ENCODE data around the gene FAM3B.
A peak's percentile ranks its signal among the peaks of the same experiment; 100 is the strongest.

The FAM3B gene

GRCh38 chr21:41319273-41319672, 2.7 kb downstream of the FAM3B start:
- DNase-seq (ENCODE audit: low read depth): no peak

- no peak for DNase-seq (ENCODE audit: low read depth)
Observed at GRCh38 chr21:41321211-41321907, 4.8 kb downstream of the FAM3B start.

GRCh38 chr21:41321908-41322495, 5.4 kb downstream of the FAM3B start:
- DNase-seq (ENCODE audit: low read depth): no peak

- no peak for DNase-seq (ENCODE audit: low read depth)
Observed at GRCh38 chr21:41322496-41323382, 6.1 kb downstream of the FAM3B start.

- no peak for DNase-seq (ENCODE audit: low read depth)
Observed at GRCh38 chr21:41325138-41325912, 8.7 kb downstream of the FAM3B start.

DNA sequence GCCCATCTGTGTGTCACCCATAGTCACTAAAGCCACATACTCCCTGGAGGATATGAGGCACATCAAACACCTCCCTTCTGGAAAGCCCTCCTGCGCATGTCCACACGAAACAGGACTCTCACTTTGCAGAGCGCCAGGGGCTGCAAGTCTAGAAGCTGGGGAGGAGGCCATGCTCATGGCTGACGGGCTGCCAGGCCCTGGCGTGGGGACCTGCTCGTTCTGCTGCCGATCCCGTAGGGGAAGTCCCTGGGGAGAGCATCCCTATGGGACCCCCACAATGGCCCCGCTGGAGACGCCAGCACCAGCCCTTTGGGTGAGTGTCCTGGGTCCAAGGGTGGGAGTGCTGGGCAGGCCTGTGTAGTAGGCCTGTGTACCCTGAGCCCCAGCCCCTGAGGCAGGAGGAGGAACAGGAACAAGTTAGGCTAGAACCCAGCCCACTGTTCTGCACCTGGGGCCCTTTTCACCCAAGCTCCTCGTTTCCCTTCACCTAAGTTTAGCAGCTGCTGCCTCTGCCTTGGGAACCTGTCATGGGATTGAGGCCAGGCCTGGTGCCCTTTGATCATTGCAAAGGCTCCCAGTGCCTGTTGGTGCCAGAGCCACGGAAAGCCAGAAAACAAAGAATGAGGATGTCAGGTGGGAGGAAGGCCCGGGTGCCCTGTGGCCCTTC, 9.9 kb downstream of the FAM3B start:
- DNase-seq (ENCODE audit: low read depth): no peak

DNA sequence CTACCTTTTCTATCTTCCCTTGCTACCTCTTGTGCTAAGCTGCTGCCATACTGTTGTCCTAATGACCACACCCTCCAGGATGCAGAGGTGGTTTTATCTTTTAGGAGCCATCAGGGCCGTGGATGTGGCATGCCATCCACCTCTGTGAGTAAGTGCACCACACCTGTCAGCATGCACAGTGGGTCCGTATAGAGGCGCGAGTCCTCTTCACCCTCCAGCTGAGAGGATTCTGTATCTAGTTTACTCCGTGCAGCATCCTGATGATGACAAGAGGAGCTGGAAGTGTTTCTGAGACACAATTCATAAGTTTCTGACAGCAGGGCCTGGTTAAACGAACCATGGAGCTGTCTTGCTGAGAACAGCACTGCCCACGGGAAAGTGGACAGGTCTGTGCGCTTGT, 11.2 kb downstream of the FAM3B start:
- no peak for DNase-seq (ENCODE audit: low read depth)

GRCh38 chr21:41328660-41329607, 12.3 kb downstream of the FAM3B start:
- peak; percentile 2 for DNase-seq (ENCODE audit: low read depth)

GRCh38 chr21:41333752-41334151, 17.2 kb downstream of the FAM3B start:
- DNase-seq (ENCODE audit: low read depth): no peak

DNA sequence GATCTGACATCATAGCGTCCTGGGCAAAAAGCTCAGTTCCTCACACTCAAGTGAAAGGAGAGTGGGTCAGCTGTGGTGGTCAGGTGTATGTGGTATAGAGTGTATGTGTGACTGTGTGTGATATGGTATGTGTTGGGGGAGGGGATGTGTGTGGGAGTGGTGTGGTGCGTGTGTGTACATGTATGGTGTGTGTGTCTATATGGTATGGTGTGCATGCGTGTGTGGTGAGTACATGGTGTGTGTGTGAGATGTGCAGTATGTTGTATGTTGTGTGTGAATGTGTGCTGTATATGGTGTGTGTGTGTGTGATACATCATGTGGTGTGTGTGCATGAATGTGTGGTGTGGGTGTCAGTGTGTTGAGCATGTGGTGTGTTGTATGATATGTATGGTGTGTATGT, 20.9 kb downstream of the FAM3B start:
- DNase-seq (ENCODE audit: low read depth): no peak

- no peak for DNase-seq (ENCODE audit: low read depth)
Observed at GRCh38 chr21:41338455-41338854, 21.9 kb downstream of the FAM3B start.

DNA sequence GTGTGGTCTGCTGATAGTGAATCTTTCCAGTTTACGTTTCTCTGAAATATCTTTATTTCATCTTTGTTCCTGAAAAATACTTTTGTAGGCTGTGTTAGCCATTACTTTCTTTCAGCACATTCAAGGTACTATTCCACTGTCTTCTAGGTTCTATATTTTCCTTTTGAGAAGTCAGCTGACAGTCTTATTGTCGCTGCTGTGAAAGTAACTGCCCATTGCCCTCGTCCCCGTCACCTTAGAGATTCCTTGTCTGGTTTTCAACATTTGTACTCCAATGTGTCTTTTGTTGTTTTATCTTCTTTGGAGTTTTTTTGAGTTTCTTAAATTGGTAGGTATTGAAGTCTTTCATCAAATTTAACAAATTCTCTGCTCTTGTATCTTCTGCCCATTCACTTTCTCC, 25.4 kb downstream of the FAM3B start:
- no peak for DNase-seq (ENCODE audit: low read depth)

GRCh38 chr21:41344146-41344545, 27.5 kb downstream of the FAM3B start:
- no peak for DNase-seq (ENCODE audit: low read depth)

GRCh38 chr21:41345356-41345755, 28.8 kb downstream of the FAM3B start:
- no peak for DNase-seq (ENCODE audit: low read depth)

DNA sequence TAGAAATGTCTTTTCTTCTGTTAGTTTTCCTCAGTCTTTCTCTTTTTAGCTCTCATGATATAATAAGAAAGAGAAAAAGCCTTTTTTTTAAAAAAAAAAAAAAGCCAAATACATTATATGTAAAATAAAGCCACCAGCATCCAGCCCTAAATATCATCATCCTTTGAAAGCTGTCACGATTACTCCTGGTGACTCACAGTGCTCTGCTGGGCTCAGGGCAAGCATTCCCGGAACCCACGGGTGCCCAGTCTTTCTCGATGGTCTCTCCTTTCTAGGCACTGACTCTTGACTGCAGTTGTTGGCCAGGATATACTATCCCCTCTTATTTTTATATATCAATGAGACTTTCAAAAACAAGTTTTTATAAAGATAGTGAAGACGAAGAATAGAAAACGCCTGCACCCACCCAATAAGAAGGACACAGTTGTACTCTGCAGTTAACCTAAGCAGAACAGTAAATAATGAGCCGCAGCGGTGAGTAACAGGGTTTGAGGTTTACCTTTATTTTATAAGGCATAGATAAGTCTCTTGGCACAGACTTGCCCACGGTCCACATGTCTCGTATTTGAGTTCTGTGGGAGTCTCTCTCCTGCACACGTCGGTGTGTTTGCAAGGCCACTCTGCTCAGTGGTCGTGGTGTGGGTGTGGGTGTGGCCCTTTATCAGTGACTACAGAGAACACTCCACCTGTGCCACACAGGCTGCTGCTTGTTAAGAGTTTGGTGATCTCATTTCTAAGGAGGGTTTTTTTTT, 29.5 kb downstream of the FAM3B start:
- no peak for DNase-seq (ENCODE audit: low read depth)

GRCh38 chr21:41346758-41347157, 30.2 kb downstream of the FAM3B start:
- DNase-seq (ENCODE audit: low read depth): no peak

GRCh38 chr21:41348434-41348833, 31.8 kb downstream of the FAM3B start:
- DNase-seq (ENCODE audit: low read depth): no peak

DNA sequence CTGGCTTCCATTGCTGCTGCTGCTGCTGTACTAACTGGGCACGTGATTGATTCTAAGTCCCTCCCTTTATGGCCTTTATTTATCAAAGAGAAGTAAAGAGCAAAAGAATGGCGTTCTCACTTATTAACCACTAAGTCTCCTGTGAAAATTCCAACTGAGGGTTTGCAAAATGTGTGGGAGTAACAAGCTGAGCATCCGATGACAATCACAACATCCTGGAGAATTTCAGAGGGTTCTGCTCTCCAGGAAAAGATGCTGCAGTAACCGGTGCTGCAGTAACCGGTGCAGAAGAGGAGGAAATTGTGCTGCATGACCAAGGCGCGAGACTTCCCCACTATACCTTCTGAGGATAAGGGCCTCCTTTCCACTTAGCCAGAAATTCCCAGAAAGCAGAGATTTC, 32.5 kb downstream of the FAM3B start:
- no peak for DNase-seq (ENCODE audit: low read depth)

- DNase-seq (ENCODE audit: low read depth): no peak
Observed at GRCh38 chr21:41349619-41350390, 33.2 kb downstream of the FAM3B start.

All from HS-5 (cell line).